Activated CD4-positive, alpha-beta T cell treated with anti-CD3 and anti-CD28 coated beads, Interleukin-2, amount 10 ng/mL, durations not matched to agents 24 days and 14 days (primary cell): ENCODE measurements around the gene SSC5D. TPM values are rescaled to one million over a fixed set of nuclear protein-coding genes. Genes with fewer than 3 reads are reported as not detected.

Experiments
- DNase-seq: peaks from one replicate; pipeline ENCODE4 v3.0.0; 2022
- H3K27ac Mint-ChIP-seq: one replicate; pipeline ENCODE4 v1.8.0; 2022; ENCODE audit warnings: mild to moderate bottlenecking, mixed read lengths
- H3K27me3 Mint-ChIP-seq: one replicate; pipeline ENCODE4 v1.8.0; 2022; ENCODE audit warnings: mixed read lengths
- H3K36me3 Mint-ChIP-seq: one replicate; pipeline ENCODE4 v1.8.0; 2022; ENCODE audit warnings: low read depth, mild to moderate bottlenecking, mixed read lengths
- H3K4me1 Mint-ChIP-seq: one replicate; pipeline ENCODE4 v1.8.0; 2021; ENCODE audit warnings: mixed read lengths
- H3K4me3 Mint-ChIP-seq: one replicate; pipeline ENCODE4 v1.8.0; 2022; ENCODE audit warnings: mild to moderate bottlenecking, moderate library complexity, mixed read lengths
- H3K9me3 Mint-ChIP-seq: one replicate; pipeline ENCODE4 v1.8.0; 2021; ENCODE audit warnings: mixed read lengths
- intact Hi-C: fragments of 100-400 bp; cut with micrococcal nuclease; formaldehyde crosslinking; loops from one replicate; pipeline ENCODE4 v1.15.1; 2023
- total RNA-seq: library from RNA; stranded (reverse); gene quantifications from 2 replicates; pipeline ENCODE4 v1.2.3, GENCODE V29; 2022

Gene SSC5D
- total RNA-seq, 1 donor from 2014 or later, result 0.19 TPM

DNA sequence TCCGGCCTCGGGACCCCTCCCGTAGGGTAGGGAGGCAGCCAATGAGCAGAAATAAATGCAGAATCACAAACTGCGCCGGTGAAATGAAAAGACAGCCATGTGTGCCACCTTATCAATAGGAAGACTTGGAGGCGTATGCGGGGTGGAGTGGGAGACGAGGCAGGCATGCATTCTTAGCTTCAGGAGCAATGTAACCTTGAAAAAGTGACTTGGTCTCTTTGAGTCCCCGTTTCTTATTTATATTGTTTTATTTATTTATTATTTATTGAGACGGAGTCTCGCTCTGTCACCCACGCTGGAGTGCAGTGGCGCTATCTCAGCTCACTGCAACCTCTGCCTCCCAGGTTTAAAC, 16.0 kb downstream of the SSC5D start:
- intact Hi-C loops, result loop anchor here (1.0 to 5.0 kb wide), 3 partner anchors 37 to 363 kb away; no protein-coding TSS in a partner anchor
- Mint-ChIP-seq H3K27ac (peak overlapping the region; percentile 84), H3K36me3 (peaks cover 11% of the 10 kb centered on the region), H3K9me3 (peaks cover 7% of the 10 kb centered on the region), H3K4me1 (peaks cover 20% of the 10 kb centered on the region), H3K4me3 (peak overlapping the region; percentile 85), H3K27me3 (peaks cover 6% of the 10 kb centered on the region)
- no peak for DNase-seq

DNA sequence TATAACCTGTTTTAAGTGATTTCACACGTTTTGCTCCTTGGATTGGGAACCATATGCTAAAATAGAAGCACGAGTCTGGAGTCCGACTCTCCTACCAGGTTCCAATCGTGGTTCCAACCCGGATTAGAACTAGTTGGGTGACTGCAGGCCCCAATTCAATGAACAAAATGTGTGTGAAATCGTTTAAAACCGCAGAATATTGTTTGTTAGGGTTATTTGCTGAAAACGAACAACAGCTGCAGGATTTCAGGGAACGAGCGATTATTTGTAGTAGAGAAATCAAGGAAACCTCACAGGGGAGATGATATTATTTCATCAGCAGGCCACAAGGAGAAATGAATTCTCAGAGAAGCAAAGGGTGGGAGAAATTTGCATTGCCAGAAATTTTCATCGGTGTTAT, 16.7 kb downstream of the SSC5D start:
- Mint-ChIP-seq H3K9me3 (peaks cover 7% of the 10 kb centered on the region), H3K4me1 (peaks cover 20% of the 10 kb centered on the region), H3K27ac (no peak overlapping the region), H3K4me3 (no peak overlapping the region), H3K36me3 (peaks cover 11% of the 10 kb centered on the region), H3K27me3 (peaks cover 6% of the 10 kb centered on the region)
- DNase-seq, result no peak
- intact Hi-C loops, result loop anchor here (1.0 to 5.0 kb wide), 3 partner anchors 38 to 364 kb away; no protein-coding TSS in a partner anchor

DNA sequence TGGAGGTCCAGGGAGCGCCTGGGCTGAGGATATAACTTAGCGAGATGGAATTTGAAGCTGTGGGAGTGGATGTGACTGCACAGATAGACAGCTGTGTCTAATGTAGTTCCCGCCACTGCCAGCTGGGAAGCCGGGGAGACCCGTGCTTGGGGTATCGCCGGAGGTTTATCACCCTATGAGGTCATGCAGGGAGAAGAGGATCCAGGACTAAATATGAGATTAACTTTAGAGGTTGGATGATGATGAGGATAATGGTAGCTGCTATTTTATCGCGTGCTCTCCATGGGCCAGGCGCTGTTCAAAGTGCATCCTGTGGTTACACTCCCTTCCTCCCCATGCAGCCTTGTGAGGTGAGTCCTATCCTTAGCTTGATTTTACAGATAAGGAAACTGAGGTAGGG, 19.9 kb downstream of the SSC5D start:
- Mint-ChIP-seq H3K4me3 (no peak overlapping the region), H3K27ac (no peak overlapping the region), H3K27me3 (peaks cover 6% of the 10 kb centered on the region), H3K9me3 (peaks cover 6% of the 10 kb centered on the region), H3K4me1 (peaks cover 10% of the 10 kb centered on the region), H3K36me3 (peaks cover 4% of the 10 kb centered on the region)
- no peak for DNase-seq
- intact Hi-C loops, result no loop called here

DNA sequence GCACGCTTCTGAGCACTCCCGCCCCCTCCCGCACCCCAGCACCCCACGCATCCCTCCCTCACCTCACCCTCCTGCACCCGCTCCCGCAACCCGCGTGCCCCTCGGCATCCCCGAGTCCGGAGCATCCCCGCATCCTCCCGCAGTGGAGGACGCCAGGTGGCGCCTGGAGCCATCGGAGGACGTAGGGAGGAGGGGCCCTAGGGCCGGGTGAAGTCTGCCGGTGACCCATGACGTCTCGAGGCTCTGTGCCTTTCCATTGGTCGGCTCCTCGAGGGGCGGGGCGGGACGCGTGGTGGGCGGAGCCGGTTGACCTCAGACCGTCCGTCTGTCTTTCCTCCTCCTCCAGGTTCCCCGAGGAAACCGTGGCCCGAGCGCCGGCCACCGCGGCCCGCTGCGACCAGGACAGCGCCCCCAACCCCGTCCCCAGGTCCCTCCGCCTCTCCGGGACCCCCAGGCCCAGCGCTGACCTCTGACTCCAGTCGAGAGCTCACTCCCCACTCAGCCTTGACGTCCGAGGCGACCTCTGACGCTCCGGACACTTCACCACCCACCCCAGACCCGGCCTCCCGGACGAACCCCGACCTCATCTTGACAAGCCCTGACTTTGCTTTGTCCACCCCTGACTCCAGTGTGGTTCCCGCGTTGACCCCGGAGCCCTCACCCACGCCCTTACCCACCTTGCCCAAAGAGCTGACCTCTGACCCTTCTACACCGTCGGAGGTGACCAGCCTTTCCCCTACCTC, 28.8 kb downstream of the SSC5D start:
- intact Hi-C loops, result loop anchor here (1.0 to 2.0 kb wide), 4 partner anchors 64 to 114 kb away; partner anchors contain the start of genes ZNF579 and ZNF784
- Mint-ChIP-seq H3K4me1 (peaks cover 3% of the 10 kb centered on the region), H3K9me3 (no peaks in the 10 kb centered on the region), H3K36me3 (no peaks in the 10 kb centered on the region), H3K4me3 (peak overlapping the region; percentile 72), H3K27ac (no peak overlapping the region), H3K27me3 (peaks cover 3% of the 10 kb centered on the region)
- peak; percentile 97 for DNase-seq

DNA sequence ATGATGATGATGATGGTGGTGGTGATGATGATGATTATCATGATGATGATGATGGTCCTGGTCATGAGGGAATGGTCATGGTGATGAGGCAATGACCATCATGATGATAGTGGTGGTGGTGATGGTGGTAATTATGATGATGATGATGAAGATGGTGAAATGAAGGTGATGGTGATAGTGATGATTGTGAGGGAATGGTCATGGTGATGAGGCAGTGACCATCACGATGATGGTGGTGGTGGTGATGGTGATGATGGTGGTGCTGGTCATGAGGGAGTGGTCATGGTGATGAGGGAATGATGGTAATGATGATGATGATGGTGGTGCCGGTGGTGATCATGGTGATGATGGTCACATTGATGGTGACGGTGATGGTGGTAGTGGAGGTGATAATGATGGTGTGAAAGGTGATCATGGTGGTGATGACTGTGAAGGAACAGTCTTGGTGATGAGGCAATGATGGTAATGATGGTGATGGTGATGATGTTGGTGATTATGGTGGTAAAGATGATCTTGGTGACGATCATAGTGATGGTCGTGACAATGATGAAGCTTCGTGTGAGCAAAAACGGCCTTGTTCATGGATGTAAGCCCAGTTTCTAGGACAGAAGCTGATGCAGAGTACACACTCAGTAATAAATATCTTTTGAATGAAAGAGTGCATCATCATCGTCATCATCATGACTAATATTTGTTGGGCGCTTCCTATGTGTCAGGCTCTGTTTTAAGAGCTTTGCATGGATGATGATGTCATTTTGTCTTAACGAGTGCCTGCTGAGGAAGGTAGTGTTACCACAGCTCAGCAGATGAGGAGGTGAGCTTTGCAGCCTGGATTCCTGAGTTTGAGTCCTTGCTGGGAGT, 31.4 kb downstream of the SSC5D start:
- H3K4me3 Mint-ChIP-seq, result no peak overlapping the region
- H3K4me1 Mint-ChIP-seq, result peaks cover 3% of the 10 kb centered on the region
- H3K9me3 Mint-ChIP-seq, result no peaks in the 10 kb centered on the region
- intact Hi-C loops, result no loop called here
- H3K27ac Mint-ChIP-seq, result no peak overlapping the region
- no peaks in the 10 kb centered on the region for H3K27me3 Mint-ChIP-seq
- H3K36me3 Mint-ChIP-seq, result no peaks in the 10 kb centered on the region
- no peak for DNase-seq

DNA sequence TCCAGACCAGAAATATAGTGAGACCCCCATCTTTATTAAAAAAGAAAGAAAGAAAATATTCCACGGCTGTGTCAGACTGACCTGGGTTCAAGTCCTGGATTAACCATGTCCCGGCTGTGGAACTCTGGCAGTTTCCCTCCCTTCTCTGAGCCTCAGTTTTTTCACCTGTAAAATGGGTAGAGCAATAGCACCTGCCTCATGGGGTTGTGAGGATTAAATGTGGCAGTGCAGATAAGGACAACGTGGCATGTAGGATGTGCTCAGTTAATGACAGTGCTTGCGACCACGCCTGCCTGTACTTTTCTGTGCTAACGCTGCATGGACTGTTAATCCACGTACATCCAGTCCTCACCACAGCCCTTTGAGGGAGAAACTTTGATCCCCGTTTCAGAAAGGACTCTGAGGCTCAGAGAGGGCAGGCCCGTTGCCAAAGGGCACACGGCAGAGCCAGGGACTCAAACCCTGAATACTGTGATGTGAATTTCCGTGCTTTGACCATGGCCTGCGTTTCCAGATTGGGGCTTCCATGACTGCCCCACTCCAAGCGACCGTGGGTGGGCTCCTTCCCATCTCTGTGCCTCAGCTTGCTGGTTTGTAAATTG, 32.6 kb downstream of the SSC5D start:
- intact Hi-C loops, result no loop called here
- H3K27me3 Mint-ChIP-seq, result peaks cover 2% of the 10 kb centered on the region
- no peaks in the 10 kb centered on the region for H3K36me3 Mint-ChIP-seq
- H3K27ac Mint-ChIP-seq, result no peak overlapping the region
- DNase-seq, result no peak
- no peak overlapping the region for H3K4me3 Mint-ChIP-seq
- no peaks in the 10 kb centered on the region for H3K9me3 Mint-ChIP-seq
- peaks cover 3% of the 10 kb centered on the region for H3K4me1 Mint-ChIP-seq

DNA sequence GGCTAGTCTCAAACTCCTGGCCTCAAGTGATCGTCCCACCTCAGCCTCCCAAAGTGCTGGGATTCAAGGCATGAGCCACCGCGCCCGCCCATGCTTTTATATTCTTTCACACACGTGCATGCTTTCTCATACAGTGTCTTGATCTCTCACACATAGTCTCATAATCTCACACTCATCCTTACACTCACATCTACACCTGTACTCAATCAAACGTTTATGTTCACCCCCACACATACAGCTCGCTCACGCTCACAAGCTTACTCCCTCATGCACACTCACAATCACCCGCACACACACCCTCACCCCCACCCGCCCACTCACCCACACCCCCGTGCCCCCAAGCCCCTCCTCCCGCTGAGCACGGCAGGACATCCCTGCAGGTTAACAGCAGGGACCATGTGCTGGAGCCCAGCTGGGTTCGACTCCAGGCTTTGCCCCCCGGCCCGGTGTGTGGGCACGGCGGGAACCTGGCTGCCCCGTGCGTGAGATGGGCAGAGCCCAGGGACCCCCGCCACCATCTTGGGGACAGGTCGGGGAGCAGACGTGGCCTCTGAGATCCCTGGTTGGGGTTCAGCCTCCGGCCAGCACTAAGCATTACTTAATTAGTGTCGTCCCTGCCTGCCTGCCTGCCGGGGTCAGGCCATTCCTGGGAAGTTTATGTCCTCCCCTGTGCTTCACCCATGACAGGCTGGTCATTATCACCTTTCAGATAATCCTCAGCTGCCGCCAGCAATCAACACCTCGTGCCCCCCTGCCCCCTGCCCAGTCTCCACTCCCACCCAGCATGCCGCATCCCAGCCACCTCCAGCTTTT, 37.3 kb downstream of the SSC5D start:
- no peaks in the 10 kb centered on the region for H3K4me1 Mint-ChIP-seq
- H3K27me3 Mint-ChIP-seq, result peaks cover 2% of the 10 kb centered on the region
- intact Hi-C loops, result loop anchor here (5.0 kb wide), 1 partner anchor 37 kb away; no protein-coding TSS in a partner anchor
- no peak overlapping the region for H3K27ac Mint-ChIP-seq
- H3K36me3 Mint-ChIP-seq, result no peaks in the 10 kb centered on the region
- no peaks in the 10 kb centered on the region for H3K9me3 Mint-ChIP-seq
- DNase-seq, result no peak
- no peak overlapping the region for H3K4me3 Mint-ChIP-seq

DNA sequence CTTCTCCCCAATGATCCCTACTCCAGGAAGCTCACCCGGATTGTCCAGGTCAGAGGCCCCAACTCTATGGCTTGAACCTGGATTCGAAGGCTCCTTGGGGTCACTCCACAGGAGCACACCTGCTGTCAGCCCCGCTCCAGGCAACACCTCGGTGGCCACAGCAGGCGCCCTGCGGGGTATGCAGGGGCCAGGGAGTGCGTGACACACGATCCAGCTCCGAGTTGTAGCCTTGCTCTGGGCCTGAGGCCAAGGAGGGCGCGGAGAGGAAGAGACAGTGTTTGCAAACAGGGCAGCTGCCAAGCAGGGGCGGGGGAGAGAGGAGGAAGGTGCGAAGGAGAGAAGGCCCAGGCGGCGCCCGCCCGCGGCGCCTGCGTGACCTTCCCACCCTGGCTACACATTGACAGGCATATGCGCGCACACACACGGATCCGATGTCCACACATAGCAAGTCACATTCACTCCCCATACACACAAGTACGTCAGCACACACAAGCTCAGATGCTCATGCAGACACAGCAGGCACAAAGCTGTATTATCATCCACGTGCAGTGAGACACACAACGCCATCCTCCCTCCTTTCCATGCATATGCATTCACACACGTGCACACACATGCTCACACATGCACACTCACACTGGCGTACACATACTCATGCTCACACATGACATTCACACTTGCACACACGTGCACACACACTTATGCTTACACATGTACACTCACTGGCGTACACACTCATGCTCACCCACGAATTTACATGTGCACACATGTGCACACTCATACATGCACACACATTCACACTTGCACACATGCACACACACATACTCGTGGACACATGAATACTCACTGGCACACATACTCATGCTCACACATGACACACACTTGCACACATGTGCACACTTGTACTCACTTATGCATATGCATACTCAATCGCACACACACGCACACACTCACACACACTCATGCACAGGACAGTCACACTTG, 38.3 kb downstream of the SSC5D start:
- Mint-ChIP-seq H3K4me3 (no peak overlapping the region), H3K27ac (no peak overlapping the region), H3K36me3 (no peaks in the 10 kb centered on the region), H3K27me3 (peaks cover 2% of the 10 kb centered on the region), H3K4me1 (no peaks in the 10 kb centered on the region), H3K9me3 (no peaks in the 10 kb centered on the region)
- DNase-seq, result no peak
- intact Hi-C loops, result loop anchor here (5.0 kb wide), 1 partner anchor 36 kb away; no protein-coding TSS in a partner anchor

DNA sequence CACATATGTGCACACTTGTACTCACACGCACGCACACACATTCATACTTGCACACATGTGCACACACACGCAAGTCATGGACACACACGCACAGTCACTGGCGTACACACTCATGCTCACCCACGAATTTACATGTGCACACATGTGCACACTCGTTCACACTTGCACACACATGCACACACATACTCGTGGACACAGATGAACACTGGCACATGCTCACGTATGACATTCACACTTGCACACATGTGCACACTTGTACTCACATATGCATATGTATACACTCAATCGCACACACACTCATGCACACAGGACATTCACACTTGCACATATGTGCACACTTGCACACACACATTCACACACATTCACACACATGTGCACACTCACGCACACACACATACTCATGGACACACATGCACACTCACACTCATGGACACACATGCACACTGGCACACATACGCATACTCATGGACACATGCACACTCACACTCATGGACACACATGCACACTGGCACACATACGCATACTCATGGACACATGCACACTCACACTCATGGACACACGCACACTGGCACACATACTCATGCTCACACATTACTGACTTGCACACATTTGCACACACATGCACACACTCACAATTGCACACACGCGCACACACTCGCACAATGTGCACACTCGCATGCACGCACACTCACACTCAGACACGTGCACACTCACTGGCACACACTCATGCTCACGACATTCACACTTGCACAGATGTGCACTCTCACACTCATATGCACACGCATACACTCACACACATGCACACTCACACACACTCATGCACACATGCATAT, 39.2 kb downstream of the SSC5D start:
- H3K27me3 Mint-ChIP-seq, result peaks cover 2% of the 10 kb centered on the region

DNA sequence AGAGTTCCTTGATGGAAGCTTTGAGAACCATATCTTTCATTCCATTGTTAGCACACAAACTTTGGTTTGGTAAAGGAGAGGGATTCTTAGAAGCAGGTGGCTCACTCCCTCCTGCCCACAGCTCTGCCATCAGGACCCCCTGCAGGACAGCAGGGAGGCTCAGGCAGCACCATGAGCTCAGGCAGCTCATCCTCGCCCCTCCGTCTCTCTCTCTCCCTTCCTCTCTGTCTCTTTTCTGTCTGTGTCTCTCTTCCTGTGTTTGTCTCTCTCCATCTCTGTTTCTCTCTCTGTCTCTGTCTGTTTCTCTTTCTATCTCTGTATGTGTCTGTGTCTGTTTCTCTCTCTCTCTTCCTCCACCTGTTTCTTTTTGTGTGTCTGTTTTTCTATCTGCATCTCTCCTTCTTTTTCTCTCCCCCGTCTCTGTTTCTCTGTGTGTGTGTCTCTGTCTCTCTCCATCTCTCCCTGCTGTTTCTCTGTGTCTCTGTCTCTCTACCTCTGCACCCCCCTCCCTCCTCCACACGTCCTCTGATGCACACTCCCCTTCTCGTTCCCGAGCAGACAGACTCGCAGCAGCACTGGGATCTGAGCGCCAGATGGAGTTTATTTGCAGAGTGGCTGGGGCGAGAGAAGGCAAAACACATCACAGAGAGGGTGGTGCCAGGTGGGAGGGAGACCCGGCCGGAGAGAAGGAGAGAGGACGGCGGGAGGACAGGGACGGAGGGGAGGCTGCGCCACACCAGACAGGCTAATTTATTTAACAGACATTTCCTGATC, 40.0 kb downstream of the SSC5D start:
- Mint-ChIP-seq H3K9me3 (no peaks in the 10 kb centered on the region), H3K4me1 (no peaks in the 10 kb centered on the region), H3K4me3 (no peak overlapping the region), H3K27ac (no peak overlapping the region), H3K36me3 (no peaks in the 10 kb centered on the region), H3K27me3 (peaks cover 2% of the 10 kb centered on the region)
- intact Hi-C loops, result loop anchor here (5.0 kb wide), 1 partner anchor 34 kb away; no protein-coding TSS in a partner anchor
- DNase-seq, result no peak

More for the DNA sequence above, 39.2 kb downstream of the SSC5D start:
- H3K4me1 Mint-ChIP-seq, result no peaks in the 10 kb centered on the region
- H3K27ac Mint-ChIP-seq, result no peak overlapping the region
- no peaks in the 10 kb centered on the region for H3K36me3 Mint-ChIP-seq
- intact Hi-C loops, result loop anchor here (5.0 kb wide), 1 partner anchor 35 kb away; no protein-coding TSS in a partner anchor
- DNase-seq, result no peak
- H3K4me3 Mint-ChIP-seq, result no peak overlapping the region
- no peaks in the 10 kb centered on the region for H3K9me3 Mint-ChIP-seq

DNA sequence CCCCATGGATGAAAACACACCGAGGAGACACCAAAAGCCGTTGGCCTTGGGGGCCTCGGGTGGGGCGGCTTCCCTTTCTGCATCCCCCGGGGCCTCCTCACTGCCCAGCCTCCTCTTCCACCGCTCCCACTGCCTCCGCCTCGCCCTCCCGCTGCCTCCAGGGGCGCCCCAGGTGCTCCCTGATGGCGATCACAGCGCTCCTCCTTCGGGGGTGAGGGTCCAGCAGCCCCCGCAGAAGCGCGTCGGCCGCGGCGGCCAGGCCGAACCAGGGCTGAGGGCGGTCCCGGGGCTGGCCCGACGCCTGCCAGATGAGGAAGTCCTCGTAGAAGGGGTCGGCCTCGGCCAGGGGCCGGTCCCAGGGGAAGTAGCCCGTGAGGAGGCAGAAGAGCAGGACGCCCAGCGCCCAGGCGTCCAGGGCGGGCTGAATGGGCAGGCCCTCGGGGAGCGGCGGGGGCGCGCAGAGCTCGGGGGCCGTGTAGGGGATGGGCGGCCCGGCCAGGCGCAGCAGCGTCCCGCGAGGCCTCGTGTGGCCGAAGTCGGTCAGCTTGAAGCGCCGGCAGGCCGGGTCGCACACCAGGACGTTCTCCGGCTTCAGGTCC, 41.5 kb downstream of the SSC5D start:
- H3K4me3 Mint-ChIP-seq, result no peak overlapping the region
- peaks cover 2% of the 10 kb centered on the region for H3K27me3 Mint-ChIP-seq
- intact Hi-C loops, result loop anchor here (5.0 kb wide), 1 partner anchor 33 kb away; no protein-coding TSS in a partner anchor
- H3K9me3 Mint-ChIP-seq, result no peaks in the 10 kb centered on the region
- H3K27ac Mint-ChIP-seq, result no peak overlapping the region
- no peaks in the 10 kb centered on the region for H3K36me3 Mint-ChIP-seq
- H3K4me1 Mint-ChIP-seq, result no peaks in the 10 kb centered on the region
- no peak for DNase-seq
